Activated naive CD8-positive, alpha-beta T cell treated with anti-CD3 and anti-CD28 coated beads, Interleukin-2, amount 50 U/mL, for 24 hours (primary cell): ENCODE results near the gene IGSF11.

Experiments used
- ATAC-seq: fragments of 150-1000 bp; cut with Tn5 transposase; one replicate; pipeline ENCODE4 v1.10.0; 2021
- DNase-seq: peaks from one replicate; pipeline ENCODE4 v3.0.0; 2021
- H3K27ac Mint-ChIP-seq: one replicate; pipeline ENCODE4 v1.8.0; 2021; ENCODE audit warnings: mild to moderate bottlenecking, mixed read lengths
- H3K27me3 Mint-ChIP-seq: one replicate; pipeline ENCODE4 v1.8.0; 2021; ENCODE audit warnings: mixed read lengths
- H3K36me3 Mint-ChIP-seq: one replicate; pipeline ENCODE4 v1.8.0; 2021; ENCODE audit warnings: low read depth, mixed read lengths
- H3K4me1 Mint-ChIP-seq: one replicate; pipeline ENCODE4 v1.8.0; 2021; ENCODE audit warnings: mixed read lengths
- H3K4me3 Mint-ChIP-seq: one replicate; pipeline ENCODE4 v1.8.0; 2021; ENCODE audit warnings: mild to moderate bottlenecking, moderate library complexity, mixed read lengths
- H3K9me3 Mint-ChIP-seq: one replicate; pipeline ENCODE4 v1.8.0; 2021; ENCODE audit warnings: mixed read lengths

IGSF11 gene

GRCh38 chr3:119018690-119019463 lies 15.8 kb downstream of the IGSF11 start:
- no peak for ATAC-seq
- Mint-ChIP-seq H3K27ac (no peak overlapping the region), H3K4me1 (no peaks in the 10 kb centered on the region), H3K9me3 (no peaks in the 10 kb centered on the region), H3K27me3 (no peaks in the 10 kb centered on the region), H3K4me3 (no peak overlapping the region), H3K36me3 (no peaks in the 10 kb centered on the region)
- no peak for DNase-seq

GRCh38 chr3:119015942-119016341 lies 18.7 kb downstream of the IGSF11 start:
- DNase-seq, result no peak
- H3K27me3 Mint-ChIP-seq, result no peaks in the 10 kb centered on the region
- H3K36me3 Mint-ChIP-seq, result no peaks in the 10 kb centered on the region
- no peak overlapping the region for H3K27ac Mint-ChIP-seq
- no peaks in the 10 kb centered on the region for H3K9me3 Mint-ChIP-seq
- no peak for ATAC-seq
- no peaks in the 10 kb centered on the region for H3K4me1 Mint-ChIP-seq
- no peak overlapping the region for H3K4me3 Mint-ChIP-seq

GRCh38 chr3:119013951-119014350 lies 20.7 kb downstream of the IGSF11 start:
- Mint-ChIP-seq H3K9me3 (no peaks in the 10 kb centered on the region), H3K4me1 (no peaks in the 10 kb centered on the region), H3K36me3 (no peaks in the 10 kb centered on the region), H3K27me3 (peaks cover 2% of the 10 kb centered on the region), H3K27ac (no peak overlapping the region), H3K4me3 (no peak overlapping the region)
- ATAC-seq (no peak), DNase-seq (no peak)

DNA sequence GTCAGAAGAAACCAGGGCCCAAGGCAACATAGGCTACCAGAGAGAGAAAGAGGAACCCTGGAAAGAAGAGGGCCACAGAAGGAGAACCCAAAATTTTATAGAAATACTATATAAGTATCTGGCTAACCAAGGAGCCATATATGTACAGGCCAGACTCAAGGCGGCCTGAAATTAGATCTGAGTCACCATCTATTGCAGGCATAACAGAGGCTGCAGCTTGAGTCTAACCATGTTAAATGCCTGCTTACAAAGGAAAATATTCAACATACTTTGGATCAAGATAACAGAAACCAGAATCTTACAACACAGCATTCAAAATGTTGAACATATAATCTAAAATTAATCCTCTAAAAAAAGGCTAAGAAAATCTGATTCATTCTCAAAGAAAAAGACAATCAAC lies 23.1 kb downstream of the IGSF11 start:
- H3K27me3 Mint-ChIP-seq, result peaks cover 7% of the 10 kb centered on the region
- H3K4me3 Mint-ChIP-seq, result no peak overlapping the region
- H3K27ac Mint-ChIP-seq, result no peak overlapping the region
- ATAC-seq (no peak), DNase-seq (no peak)
- no peaks in the 10 kb centered on the region for H3K4me1 Mint-ChIP-seq
- H3K9me3 Mint-ChIP-seq, result peaks cover 6% of the 10 kb centered on the region
- H3K36me3 Mint-ChIP-seq, result no peaks in the 10 kb centered on the region

- H3K36me3 Mint-ChIP-seq, result no peaks in the 10 kb centered on the region
- no peak overlapping the region for H3K4me3 Mint-ChIP-seq
- H3K27ac Mint-ChIP-seq, result no peak overlapping the region
- no peaks in the 10 kb centered on the region for H3K27me3 Mint-ChIP-seq
- no peaks in the 10 kb centered on the region for H3K4me1 Mint-ChIP-seq
- DNase-seq, result no peak
- no peak for ATAC-seq
- H3K9me3 Mint-ChIP-seq, result no peaks in the 10 kb centered on the region
Measured at GRCh38 chr3:118997190-118997589, 37.5 kb downstream of the IGSF11 start.

DNA sequence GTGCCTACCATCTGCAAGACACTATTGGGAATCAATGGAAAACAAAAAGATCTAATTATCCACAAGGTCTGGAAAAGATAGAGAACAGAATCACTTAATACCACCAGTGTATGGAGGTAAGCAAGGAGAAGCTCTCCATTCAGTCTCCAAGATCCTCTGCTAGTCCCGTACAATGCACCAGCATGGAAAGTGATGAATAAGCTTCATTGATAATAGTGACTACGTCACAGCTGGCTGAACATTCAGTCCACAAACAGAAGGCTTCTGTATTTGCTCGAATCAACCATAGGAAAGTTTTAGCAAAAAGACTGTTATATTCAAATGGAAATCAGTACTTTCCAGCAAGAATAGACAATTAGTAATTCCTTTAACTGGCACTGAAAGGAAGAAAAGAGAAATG lies 42.9 kb downstream of the IGSF11 start:
- ATAC-seq (no peak), DNase-seq (no peak)
- no peaks in the 10 kb centered on the region for H3K36me3 Mint-ChIP-seq
- H3K4me3 Mint-ChIP-seq, result no peak overlapping the region
- no peaks in the 10 kb centered on the region for H3K9me3 Mint-ChIP-seq
- no peaks in the 10 kb centered on the region for H3K4me1 Mint-ChIP-seq
- H3K27ac Mint-ChIP-seq, result no peak overlapping the region
- no peaks in the 10 kb centered on the region for H3K27me3 Mint-ChIP-seq

DNA sequence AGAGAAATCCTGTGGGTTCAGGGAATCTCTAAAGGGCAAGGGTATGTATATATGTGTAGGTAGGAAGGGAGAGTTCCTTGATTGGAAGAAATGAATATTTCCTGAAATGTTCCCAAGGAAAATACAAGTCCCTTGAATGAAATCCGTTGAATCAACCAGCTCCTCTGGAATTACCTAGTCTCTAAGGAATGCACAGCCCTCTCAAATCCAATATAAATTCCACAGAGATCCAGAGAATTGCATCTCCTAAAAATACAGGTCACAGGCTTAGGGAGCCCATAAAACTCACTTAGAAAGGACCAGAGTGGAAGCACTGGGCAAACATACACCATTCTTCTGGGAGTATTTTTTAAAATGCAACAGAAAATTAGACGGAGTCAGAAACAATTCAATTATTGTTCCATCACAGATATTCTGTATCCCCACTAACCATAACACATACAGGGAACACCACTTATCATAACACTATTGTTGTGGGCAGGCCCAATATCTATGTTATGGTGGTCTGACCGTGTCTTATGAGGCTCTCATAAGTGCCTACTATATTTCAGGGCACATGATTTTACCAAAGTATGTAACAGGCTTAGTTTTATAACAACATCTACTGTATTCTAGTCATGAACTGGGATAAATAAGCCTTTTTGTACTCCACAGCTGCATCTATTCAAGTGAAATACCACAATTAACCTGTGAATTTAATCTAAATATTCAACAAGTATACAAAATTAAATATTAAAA lies 43.7 kb downstream of the IGSF11 start:
- H3K27ac Mint-ChIP-seq, result no peak overlapping the region
- no peaks in the 10 kb centered on the region for H3K4me1 Mint-ChIP-seq
- ATAC-seq (no peak), DNase-seq (no peak)
- no peaks in the 10 kb centered on the region for H3K9me3 Mint-ChIP-seq
- H3K27me3 Mint-ChIP-seq, result no peaks in the 10 kb centered on the region
- H3K36me3 Mint-ChIP-seq, result no peaks in the 10 kb centered on the region
- no peak overlapping the region for H3K4me3 Mint-ChIP-seq

DNA sequence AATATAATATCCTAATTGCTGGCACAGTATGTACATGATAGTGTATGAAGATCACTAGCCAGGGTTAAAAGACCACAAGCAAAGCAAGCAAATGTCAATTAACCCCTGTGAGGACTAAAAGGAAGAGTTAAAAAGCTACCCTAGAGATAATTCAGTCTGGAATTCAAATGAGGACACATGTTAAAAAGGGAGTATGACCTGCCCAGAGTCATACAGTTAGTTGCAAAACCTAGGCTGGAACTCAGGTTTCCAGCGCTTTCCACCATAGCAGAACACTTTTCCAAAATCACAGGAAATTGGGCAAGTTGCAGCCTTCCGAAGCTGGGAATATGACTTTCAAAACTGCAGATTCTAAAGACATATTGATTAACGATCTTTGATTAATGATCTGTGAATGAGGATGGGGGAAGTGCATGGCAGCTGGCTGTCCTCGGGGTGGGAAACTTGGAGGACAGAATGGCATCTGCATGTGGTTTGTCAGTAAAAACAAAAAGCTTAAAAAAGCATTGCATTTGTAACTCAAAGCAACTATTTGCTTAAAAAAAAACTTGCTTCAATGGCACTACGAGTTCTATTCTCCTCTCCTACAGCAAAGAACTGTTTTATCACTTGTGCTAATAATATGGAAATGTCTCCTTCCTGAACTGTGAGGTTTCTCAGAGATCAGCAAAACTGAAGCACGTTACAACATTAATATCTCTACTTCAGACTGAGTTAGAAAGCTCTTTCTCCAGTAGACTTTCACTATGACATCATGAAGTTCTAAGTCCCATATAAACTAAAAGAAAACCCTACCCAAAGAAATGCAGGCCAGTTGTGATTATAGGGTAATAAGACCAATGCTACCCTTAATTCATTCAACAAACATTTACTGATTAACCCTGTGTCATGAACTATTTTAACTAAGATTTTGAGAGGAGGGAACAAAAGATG lies 46.2 kb downstream of the IGSF11 start:
- peaks cover 6% of the 10 kb centered on the region for H3K4me1 Mint-ChIP-seq
- no peak overlapping the region for H3K4me3 Mint-ChIP-seq
- H3K27ac Mint-ChIP-seq, result no peak overlapping the region
- H3K9me3 Mint-ChIP-seq, result no peaks in the 10 kb centered on the region
- H3K36me3 Mint-ChIP-seq, result no peaks in the 10 kb centered on the region
- DNase-seq (no peak), ATAC-seq (no peak)
- no peaks in the 10 kb centered on the region for H3K27me3 Mint-ChIP-seq

- no peaks in the 10 kb centered on the region for H3K9me3 Mint-ChIP-seq
- no peak for ATAC-seq
- peaks cover 6% of the 10 kb centered on the region for H3K4me1 Mint-ChIP-seq
- no peaks in the 10 kb centered on the region for H3K36me3 Mint-ChIP-seq
- no peak overlapping the region for H3K4me3 Mint-ChIP-seq
- DNase-seq, result no peak
- no peak overlapping the region for H3K27ac Mint-ChIP-seq
- H3K27me3 Mint-ChIP-seq, result no peaks in the 10 kb centered on the region
Measured at GRCh38 chr3:118987477-118987876, 47.2 kb downstream of the IGSF11 start.

DNA sequence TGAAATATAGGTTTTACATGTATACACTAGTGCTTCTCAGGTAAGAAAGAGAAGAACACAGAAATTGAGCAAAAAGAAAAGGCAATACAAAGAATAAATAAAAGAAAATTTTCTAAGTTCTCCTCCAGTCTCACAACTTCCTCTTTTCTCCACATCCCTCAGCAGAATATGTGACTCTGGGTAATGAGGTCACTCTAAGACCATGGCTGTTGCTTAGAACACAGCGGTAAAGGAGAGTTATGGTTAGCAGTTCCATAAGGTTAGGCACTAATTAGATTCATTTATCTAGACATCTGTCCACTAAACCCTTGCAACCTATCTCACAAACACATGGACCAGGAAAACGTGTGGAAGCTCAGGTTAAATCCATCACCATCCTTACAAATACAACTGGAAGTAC lies 47.9 kb downstream of the IGSF11 start:
- Mint-ChIP-seq H3K4me3 (no peak overlapping the region), H3K4me1 (peaks cover 6% of the 10 kb centered on the region), H3K9me3 (no peaks in the 10 kb centered on the region), H3K27me3 (no peaks in the 10 kb centered on the region), H3K27ac (no peak overlapping the region), H3K36me3 (no peaks in the 10 kb centered on the region)
- DNase-seq (no peak), ATAC-seq (no peak)

DNA sequence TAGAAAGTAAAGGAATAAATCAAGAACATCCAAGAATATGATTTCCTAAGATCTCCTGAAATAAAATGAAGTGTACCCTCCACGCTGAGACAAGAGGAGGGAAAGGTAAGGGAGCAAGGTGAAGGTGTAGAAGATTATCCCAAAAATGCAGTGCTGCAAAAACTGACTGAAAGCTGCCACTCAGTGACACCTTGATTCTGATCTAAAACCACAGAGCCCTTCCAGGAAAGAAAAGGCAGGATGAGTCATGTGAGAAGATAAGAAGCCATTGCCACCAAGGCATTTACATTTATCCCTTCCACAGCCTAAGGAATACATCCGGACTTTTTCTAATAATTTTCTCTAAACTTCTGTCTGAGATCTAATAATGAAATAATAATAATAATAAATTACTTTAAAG lies 49.9 kb downstream of the IGSF11 start:
- ATAC-seq, result no peak
- H3K36me3 Mint-ChIP-seq, result no peaks in the 10 kb centered on the region
- H3K27ac Mint-ChIP-seq, result no peak overlapping the region

GRCh38 chr3:118981494-118982134 lies 53.0 kb downstream of the IGSF11 start:
- H3K27me3 Mint-ChIP-seq, result peaks cover 2% of the 10 kb centered on the region
- H3K4me3 Mint-ChIP-seq, result no peak overlapping the region
- ATAC-seq (no peak), DNase-seq (no peak)
- peaks cover 8% of the 10 kb centered on the region for H3K4me1 Mint-ChIP-seq
- H3K36me3 Mint-ChIP-seq, result no peaks in the 10 kb centered on the region
- H3K9me3 Mint-ChIP-seq, result no peaks in the 10 kb centered on the region
- H3K27ac Mint-ChIP-seq, result no peak overlapping the region

More for the DNA sequence above, 49.9 kb downstream of the IGSF11 start:
- Mint-ChIP-seq H3K27me3 (peaks cover 2% of the 10 kb centered on the region), H3K4me3 (no peak overlapping the region), H3K9me3 (no peaks in the 10 kb centered on the region), H3K4me1 (peaks cover 8% of the 10 kb centered on the region)
- no peak for DNase-seq

- no peak overlapping the region for H3K4me3 Mint-ChIP-seq
- H3K27ac Mint-ChIP-seq, result no peak overlapping the region
- no peaks in the 10 kb centered on the region for H3K36me3 Mint-ChIP-seq
- no peak for ATAC-seq
- H3K4me1 Mint-ChIP-seq, result peaks cover 10% of the 10 kb centered on the region
- no peaks in the 10 kb centered on the region for H3K9me3 Mint-ChIP-seq
- DNase-seq, result no peak
- peaks cover 2% of the 10 kb centered on the region for H3K27me3 Mint-ChIP-seq
Measured at GRCh38 chr3:118980832-118981231, 53.8 kb downstream of the IGSF11 start.

- H3K4me3 Mint-ChIP-seq, result no peak overlapping the region
- DNase-seq (no peak), ATAC-seq (no peak)
- H3K27ac Mint-ChIP-seq, result no peak overlapping the region
- peaks cover 4% of the 10 kb centered on the region for H3K4me1 Mint-ChIP-seq
- H3K27me3 Mint-ChIP-seq, result peaks cover 2% of the 10 kb centered on the region
- H3K9me3 Mint-ChIP-seq, result no peaks in the 10 kb centered on the region
- no peaks in the 10 kb centered on the region for H3K36me3 Mint-ChIP-seq
Measured at GRCh38 chr3:118978393-118978758, 56.3 kb downstream of the IGSF11 start.
